ENCODE measurements around the gene NR4A1. TPM values are rescaled to one million over a fixed set of nuclear protein-coding genes. Genes with fewer than 3 reads are reported as not detected.

NR4A1 gene
- total and polyA plus RNA-seq, 5 donors from 2014 or later: 0.22 to 143 (median 0.53) TPM

DNA sequence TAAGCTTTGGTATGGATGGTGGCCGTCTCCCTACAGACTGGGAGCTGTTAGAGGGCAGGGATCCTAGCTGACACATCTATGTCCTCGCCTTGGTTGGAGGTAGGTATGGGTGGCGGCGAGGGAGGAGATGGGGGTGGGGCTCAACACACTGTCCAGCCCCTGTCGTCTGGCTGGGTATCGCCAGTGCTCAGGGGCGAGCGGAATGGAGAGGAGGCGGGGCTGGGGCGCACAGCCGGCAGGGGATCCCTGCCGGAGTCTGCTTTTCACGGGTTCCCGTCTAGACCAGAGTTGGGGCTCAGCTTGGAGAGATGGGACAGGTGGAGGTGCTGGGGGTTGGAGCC, 28.4 kb upstream of the NR4A1 start:
- Histone ChIP-seq H3K27me3 (ENCODE audit: control insufficient read depth, insufficient read depth, low read length) (no peaks in the 10 kb centered on the region), H3K9me3 (ENCODE audit: control insufficient read depth in 2 of 2, low read length in 2 of 2) (no peaks in the 10 kb centered on the region), H3K36me3 (ENCODE audit: control insufficient read depth, insufficient read depth, low read length) (no peaks in the 10 kb centered on the region), H3K27ac (ENCODE audit: insufficient read depth, low read length, poor library complexity, severe bottlenecking) (peak overlapping the region; percentile 57), H3K4me1 (ENCODE audit: control insufficient read depth, insufficient read depth, low read length, poor library complexity, severe bottlenecking) (peaks cover 35% of the 10 kb centered on the region), H3K4me3 (ENCODE audit: low read depth, low read length) (no peak overlapping the region)
- H3K4me3 Mint-ChIP-seq: peak overlapping the region; percentile 86 to 89 (median 88)
- DNase-seq: no peak
- no peaks in the 10 kb centered on the region for H3K9me3 Mint-ChIP-seq
- peaks cover 10 to 49% (median 21%) of the 10 kb centered on the region in 4 donors for H3K4me1 Mint-ChIP-seq
- no peaks in the 10 kb centered on the region for H3K36me3 Mint-ChIP-seq
- ATAC-seq (ENCODE audit: low read depth in 2 of 2): no peak
- H3K27me3 Mint-ChIP-seq: peaks cover 16% of the 10 kb centered on the region
- peak overlapping the region in 1 of 3 donors; percentile 32 for H3K27ac Mint-ChIP-seq

- Histone ChIP-seq H3K4me3 (ENCODE audit: low read depth, low read length) (peak overlapping the region; percentile 30), H3K27ac (ENCODE audit: insufficient read depth, low read length, poor library complexity, severe bottlenecking) (peak overlapping the region; percentile 57), H3K4me1 (ENCODE audit: control insufficient read depth, insufficient read depth, low read length, poor library complexity, severe bottlenecking) (peaks cover 35% of the 10 kb centered on the region)
Observed at GRCh38 chr12:52023182-52023975, 27.9 kb upstream of the NR4A1 start.

GRCh38 chr12:52023976-52024688, 27.1 kb upstream of the NR4A1 start:
- H3K27ac ChIP-seq (ENCODE audit: insufficient read depth, low read length, poor library complexity, severe bottlenecking): peak overlapping the region; percentile 57
- Mint-ChIP-seq H3K4me3 (peak overlapping the region; percentile 78 to 96 (median 92)), H3K4me1 (peaks cover 10 to 49% (median 21%) of the 10 kb centered on the region in 4 donors), H3K9me3 (no peaks in the 10 kb centered on the region), H3K36me3 (no peaks in the 10 kb centered on the region), H3K27me3 (peaks cover 16% of the 10 kb centered on the region), H3K27ac (peak overlapping the region; percentile 88 to 94 (median 88))
- ATAC-seq (ENCODE audit: low read depth in 2 of 2) (no peak), DNase-seq (no peak)
- H3K9me3 ChIP-seq (ENCODE audit: control insufficient read depth in 2 of 2, low read length in 2 of 2): no peaks in the 10 kb centered on the region
- H3K4me3 ChIP-seq (ENCODE audit: low read depth, low read length): peak overlapping the region; percentile 30
- H3K27me3 ChIP-seq (ENCODE audit: control insufficient read depth, insufficient read depth, low read length): no peaks in the 10 kb centered on the region
- H3K4me1 ChIP-seq (ENCODE audit: control insufficient read depth, insufficient read depth, low read length, poor library complexity, severe bottlenecking): peaks cover 35% of the 10 kb centered on the region
- H3K36me3 ChIP-seq (ENCODE audit: control insufficient read depth, insufficient read depth, low read length): no peaks in the 10 kb centered on the region

More at GRCh38 chr12:52023182-52023975, 27.9 kb upstream of the NR4A1 start:
- peaks cover 16% of the 10 kb centered on the region for H3K27me3 Mint-ChIP-seq
- peak overlapping the region; percentile 86 to 96 (median 92) for H3K4me3 Mint-ChIP-seq
- ATAC-seq (ENCODE audit: low read depth in 2 of 2): peak; percentile 67 to 69
- H3K9me3 Mint-ChIP-seq: no peaks in the 10 kb centered on the region
- no peaks in the 10 kb centered on the region for H3K36me3 ChIP-seq (ENCODE audit: control insufficient read depth, insufficient read depth, low read length)
- peak overlapping the region; percentile 74 to 88 (median 85) for H3K27ac Mint-ChIP-seq
- H3K36me3 Mint-ChIP-seq: no peaks in the 10 kb centered on the region
- peak; percentile 82 to 87 (median 86) for DNase-seq
- no peaks in the 10 kb centered on the region for H3K27me3 ChIP-seq (ENCODE audit: control insufficient read depth, insufficient read depth, low read length)
- H3K9me3 ChIP-seq (ENCODE audit: control insufficient read depth in 2 of 2, low read length in 2 of 2): no peaks in the 10 kb centered on the region
- H3K4me1 Mint-ChIP-seq: peaks cover 10 to 49% (median 21%) of the 10 kb centered on the region in 4 donors

DNA sequence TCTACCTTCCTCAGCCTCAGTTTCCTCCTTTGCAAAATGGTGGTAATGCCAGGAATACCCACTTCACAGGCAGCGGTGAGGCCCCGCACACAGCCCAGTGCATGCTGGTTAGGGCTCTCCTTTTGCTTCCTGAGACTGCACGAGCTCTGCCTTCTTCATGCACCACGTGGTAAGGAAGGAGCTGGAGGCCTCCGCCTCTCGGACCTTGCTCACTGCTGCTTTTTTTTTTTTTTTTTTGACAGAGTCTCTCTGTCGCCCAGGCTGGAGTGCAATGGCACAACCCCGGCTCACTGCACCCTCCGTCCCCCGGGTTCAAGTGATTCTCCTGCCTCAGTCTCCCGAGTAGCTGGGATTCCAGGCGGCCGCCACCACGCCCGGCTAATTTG, 26.4 kb upstream of the NR4A1 start:
- Mint-ChIP-seq H3K27ac (peak overlapping the region; percentile 88 to 98 (median 97)), H3K4me1 (peaks cover 10 to 49% (median 21%) of the 10 kb centered on the region in 4 donors), H3K27me3 (peaks cover 15% of the 10 kb centered on the region), H3K9me3 (no peaks in the 10 kb centered on the region), H3K36me3 (no peaks in the 10 kb centered on the region), H3K4me3 (peak overlapping the region; percentile 78 to 96 (median 92))
- Histone ChIP-seq H3K27ac (ENCODE audit: insufficient read depth, low read length, poor library complexity, severe bottlenecking) (peak overlapping the region; percentile 64), H3K4me1 (ENCODE audit: control insufficient read depth, insufficient read depth, low read length, poor library complexity, severe bottlenecking) (peaks cover 35% of the 10 kb centered on the region), H3K9me3 (ENCODE audit: control insufficient read depth in 2 of 2, low read length in 2 of 2) (no peaks in the 10 kb centered on the region), H3K27me3 (ENCODE audit: control insufficient read depth, insufficient read depth, low read length) (no peaks in the 10 kb centered on the region), H3K36me3 (ENCODE audit: control insufficient read depth, insufficient read depth, low read length) (no peaks in the 10 kb centered on the region), H3K4me3 (ENCODE audit: low read depth, low read length) (peak overlapping the region; percentile 50)
- ATAC-seq (ENCODE audit: low read depth in 2 of 2) (no peak), DNase-seq (peak in 1 of 3 donors; percentile 83)

- Mint-ChIP-seq H3K4me1 (peaks cover 9 to 36% (median 15%) of the 10 kb centered on the region in 4 donors), H3K27me3 (peaks cover 11% of the 10 kb centered on the region), H3K4me3 (peak overlapping the region in 1 of 4 donors; percentile 78), H3K27ac (peak overlapping the region in 2 of 3 donors; percentile 10 to 88), H3K36me3 (no peaks in the 10 kb centered on the region), H3K9me3 (no peaks in the 10 kb centered on the region)
- DNase-seq: no peak
- H3K4me3 ChIP-seq (ENCODE audit: low read depth, low read length): no peak overlapping the region
- H3K36me3 ChIP-seq (ENCODE audit: control insufficient read depth, insufficient read depth, low read length): no peaks in the 10 kb centered on the region
- no peak for ATAC-seq (ENCODE audit: low read depth in 2 of 2)
- no peaks in the 10 kb centered on the region for H3K9me3 ChIP-seq (ENCODE audit: control insufficient read depth in 2 of 2, low read length in 2 of 2)
- peaks cover 35% of the 10 kb centered on the region for H3K4me1 ChIP-seq (ENCODE audit: control insufficient read depth, insufficient read depth, low read length, poor library complexity, severe bottlenecking)
- no peaks in the 10 kb centered on the region for H3K27me3 ChIP-seq (ENCODE audit: control insufficient read depth, insufficient read depth, low read length)
- H3K27ac ChIP-seq (ENCODE audit: insufficient read depth, low read length, poor library complexity, severe bottlenecking): peak overlapping the region; percentile 64
Observed at GRCh38 chr12:52026263-52026662, 25.0 kb upstream of the NR4A1 start.

DNA sequence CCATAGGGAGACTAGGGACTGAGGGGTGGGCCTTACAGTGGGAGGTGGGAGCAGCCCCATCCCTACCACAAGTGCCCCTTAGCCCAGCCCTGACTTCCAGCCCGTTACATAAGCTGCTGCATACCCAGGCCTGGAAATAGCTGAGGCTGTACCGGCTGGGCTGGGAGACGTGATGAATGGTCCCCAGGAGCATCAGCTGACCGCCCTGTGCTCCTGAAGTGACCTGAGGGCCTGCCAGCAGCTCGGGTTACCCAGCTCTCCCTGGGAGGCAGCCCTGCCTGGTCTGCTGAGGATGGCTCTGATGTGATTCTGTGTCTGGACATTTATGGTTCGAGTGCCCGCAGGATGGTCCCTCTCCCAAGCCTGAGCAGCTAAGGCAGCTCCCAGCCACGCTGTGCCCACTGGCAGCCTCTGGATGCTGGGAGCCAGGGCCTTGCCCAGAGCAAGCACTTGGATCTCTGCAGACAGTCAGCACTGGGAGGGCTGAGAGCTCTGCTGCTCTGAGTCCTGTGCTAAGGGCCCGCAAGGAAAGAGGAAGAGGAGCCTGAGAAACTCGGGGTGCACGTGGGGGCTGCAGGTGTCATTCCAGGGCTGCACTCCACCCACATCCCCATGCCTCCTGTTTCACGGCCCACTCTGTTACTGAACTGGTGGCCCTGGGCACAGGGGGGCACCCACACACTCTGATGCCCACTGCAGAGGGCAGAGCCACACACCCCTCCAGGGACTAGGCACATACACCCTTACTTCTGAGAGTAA, 24.0 kb upstream of the NR4A1 start:
- H3K4me1 ChIP-seq (ENCODE audit: control insufficient read depth, insufficient read depth, low read length, poor library complexity, severe bottlenecking): peaks cover 35% of the 10 kb centered on the region
- no peak overlapping the region for H3K27ac Mint-ChIP-seq
- H3K4me1 Mint-ChIP-seq: peaks cover 10 to 40% (median 17%) of the 10 kb centered on the region in 4 donors

DNA sequence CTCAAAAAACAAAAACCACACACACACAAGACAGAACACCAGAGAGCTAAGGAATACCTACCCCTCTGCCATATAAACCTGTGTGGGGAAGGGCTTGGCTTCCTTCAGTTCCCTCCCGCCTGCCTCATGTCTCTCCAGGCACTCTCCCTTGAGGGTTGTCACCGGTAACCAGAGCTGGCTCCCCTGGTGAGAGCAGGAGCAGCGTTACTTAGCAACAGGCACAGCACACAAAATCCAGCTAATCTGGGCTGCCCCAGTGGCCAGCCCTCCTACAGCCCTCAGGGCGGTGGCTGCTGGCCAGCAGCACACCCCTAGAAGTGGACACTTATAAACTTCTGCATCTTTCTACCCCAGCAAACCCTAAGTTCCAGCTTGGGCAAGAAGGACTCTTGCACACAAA, 21.6 kb upstream of the NR4A1 start:
- Histone ChIP-seq H3K4me3 (ENCODE audit: low read depth, low read length) (no peak overlapping the region), H3K27me3 (ENCODE audit: control insufficient read depth, insufficient read depth, low read length) (no peaks in the 10 kb centered on the region), H3K36me3 (ENCODE audit: control insufficient read depth, insufficient read depth, low read length) (no peaks in the 10 kb centered on the region), H3K27ac (ENCODE audit: insufficient read depth, low read length, poor library complexity, severe bottlenecking) (no peak overlapping the region), H3K9me3 (ENCODE audit: control insufficient read depth in 2 of 2, low read length in 2 of 2) (no peaks in the 10 kb centered on the region), H3K4me1 (ENCODE audit: control insufficient read depth, insufficient read depth, low read length, poor library complexity, severe bottlenecking) (peaks cover 32% of the 10 kb centered on the region)
- no peaks in the 10 kb centered on the region for H3K9me3 Mint-ChIP-seq
- no peak for ATAC-seq (ENCODE audit: low read depth in 2 of 2)
- H3K4me1 Mint-ChIP-seq: peaks cover 16 to 43% (median 26%) of the 10 kb centered on the region in 4 donors
- no peak for DNase-seq
- H3K4me3 Mint-ChIP-seq: peak overlapping the region in 1 of 4 donors; percentile 9
- peaks cover 14% of the 10 kb centered on the region for H3K27me3 Mint-ChIP-seq
- no peak overlapping the region for H3K27ac Mint-ChIP-seq
- no peaks in the 10 kb centered on the region for H3K36me3 Mint-ChIP-seq

More for the DNA sequence above, 24.0 kb upstream of the NR4A1 start:
- ATAC-seq (ENCODE audit: low read depth in 2 of 2): no peak
- Mint-ChIP-seq H3K27me3 (peaks cover 11% of the 10 kb centered on the region), H3K36me3 (no peaks in the 10 kb centered on the region), H3K4me3 (peak overlapping the region in 1 of 4 donors; percentile 38), H3K9me3 (no peaks in the 10 kb centered on the region)
- H3K27ac ChIP-seq (ENCODE audit: insufficient read depth, low read length, poor library complexity, severe bottlenecking): no peak overlapping the region
- H3K27me3 ChIP-seq (ENCODE audit: control insufficient read depth, insufficient read depth, low read length): no peaks in the 10 kb centered on the region
- no peaks in the 10 kb centered on the region for H3K36me3 ChIP-seq (ENCODE audit: control insufficient read depth, insufficient read depth, low read length)
- DNase-seq: no peak
- no peak overlapping the region for H3K4me3 ChIP-seq (ENCODE audit: low read depth, low read length)
- H3K9me3 ChIP-seq (ENCODE audit: control insufficient read depth in 2 of 2, low read length in 2 of 2): no peaks in the 10 kb centered on the region
